Measurements from ENCODE around the gene NAGPA. TPM values are rescaled to one million over a fixed set of nuclear protein-coding genes. Genes with fewer than 3 reads are reported as not detected.

The NAGPA gene
- total RNA-seq, 1 donor from 2014 or later = 18.0 TPM

- no peaks in the 10 kb centered on the region for H3K27me3 Mint-ChIP-seq
- peak overlapping the region; percentile 96 for H3K4me3 Mint-ChIP-seq
- TF ChIP-seq, protein P1, sequence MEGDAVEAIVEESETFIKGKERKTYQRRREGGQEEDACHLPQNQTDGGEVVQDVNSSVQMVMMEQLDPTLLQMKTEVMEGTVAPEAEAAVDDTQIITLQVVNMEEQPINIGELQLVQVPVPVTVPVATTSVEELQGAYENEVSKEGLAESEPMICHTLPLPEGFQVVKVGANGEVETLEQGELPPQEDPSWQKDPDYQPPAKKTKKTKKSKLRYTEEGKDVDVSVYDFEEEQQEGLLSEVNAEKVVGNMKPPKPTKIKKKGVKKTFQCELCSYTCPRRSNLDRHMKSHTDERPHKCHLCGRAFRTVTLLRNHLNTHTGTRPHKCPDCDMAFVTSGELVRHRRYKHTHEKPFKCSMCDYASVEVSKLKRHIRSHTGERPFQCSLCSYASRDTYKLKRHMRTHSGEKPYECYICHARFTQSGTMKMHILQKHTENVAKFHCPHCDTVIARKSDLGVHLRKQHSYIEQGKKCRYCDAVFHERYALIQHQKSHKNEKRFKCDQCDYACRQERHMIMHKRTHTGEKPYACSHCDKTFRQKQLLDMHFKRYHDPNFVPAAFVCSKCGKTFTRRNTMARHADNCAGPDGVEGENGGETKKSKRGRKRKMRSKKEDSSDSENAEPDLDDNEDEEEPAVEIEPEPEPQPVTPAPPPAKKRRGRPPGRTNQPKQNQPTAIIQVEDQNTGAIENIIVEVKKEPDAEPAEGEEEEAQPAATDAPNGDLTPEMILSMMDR (conservative IDR thresholded peaks at IDR 0.05) = no peak
- H3K36me3 Mint-ChIP-seq = peaks cover 4% of the 10 kb centered on the region
- no peak for DNase-seq (ENCODE audit: extremely low spot score, unreplicated experiment)
- H3K4me1 Mint-ChIP-seq (ENCODE audit: unreplicated experiment) = peaks cover 9% of the 10 kb centered on the region
- H3K9me3 Mint-ChIP-seq = no peaks in the 10 kb centered on the region
- H3K27ac Mint-ChIP-seq = no peak overlapping the region
These were observed 39.5 kb upstream of the NAGPA start for GRCh38 chr16:5073279-5073629.

GRCh38 chr16:5072334-5073278 lies 38.9 kb upstream of the NAGPA start:
- Mint-ChIP-seq H3K36me3 (peaks cover 4% of the 10 kb centered on the region), H3K4me1 (ENCODE audit: unreplicated experiment) (peaks cover 9% of the 10 kb centered on the region), H3K27me3 (peaks cover 5% of the 10 kb centered on the region), H3K27ac (peak overlapping the region; percentile 88), H3K9me3 (no peaks in the 10 kb centered on the region), H3K4me3 (peak overlapping the region; percentile 96)
- TF ChIP-seq, protein P1 (conservative IDR thresholded peaks at IDR 0.05) = no peak
- no peak for DNase-seq (ENCODE audit: extremely low spot score, unreplicated experiment)

GRCh38 chr16:5071681-5072333 lies 38.1 kb upstream of the NAGPA start, which contains the start of gene ALG1:
Gene ALG1 (plus strand): TSS chr16:5071843. CDS start chr16:5071850, 7 bp downstream.
- TF ChIP-seq, protein P1 (conservative IDR thresholded peaks at IDR 0.05) = no peak
- Mint-ChIP-seq H3K4me3 (peak within 1 kb of the TSS; percentile 96), H3K36me3 (peaks cover 4% of the 10 kb centered on the region), H3K4me1 (ENCODE audit: unreplicated experiment) (peaks cover 9% of the 10 kb centered on the region), H3K27ac (peak within 1 kb of the TSS; percentile 88), H3K27me3 (peaks cover 12% of the 10 kb centered on the region), H3K9me3 (no peaks in the 10 kb centered on the region)
- peak; percentile 92 for DNase-seq (ENCODE audit: extremely low spot score, unreplicated experiment)

- H3K27ac Mint-ChIP-seq = peak overlapping the region; percentile 88
These were observed 37.6 kb upstream of the NAGPA start for GRCh38 chr16:5071341-5071680.

GRCh38 chr16:5070431-5071186 lies 36.9 kb upstream of the NAGPA start:
- H3K9me3 Mint-ChIP-seq = no peaks in the 10 kb centered on the region
- TF ChIP-seq, protein P1 (conservative IDR thresholded peaks at IDR 0.05) = no peak
- H3K27ac Mint-ChIP-seq = no peak overlapping the region
- H3K27me3 Mint-ChIP-seq = peaks cover 12% of the 10 kb centered on the region
- peaks cover 9% of the 10 kb centered on the region for H3K4me1 Mint-ChIP-seq (ENCODE audit: unreplicated experiment)
- H3K4me3 Mint-ChIP-seq = peak overlapping the region; percentile 96
- peaks cover 4% of the 10 kb centered on the region for H3K36me3 Mint-ChIP-seq
- DNase-seq (ENCODE audit: extremely low spot score, unreplicated experiment) = no peak

More at GRCh38 chr16:5071341-5071680, 37.6 kb upstream of the NAGPA start:
- H3K4me3 Mint-ChIP-seq = peak overlapping the region; percentile 96
- peaks cover 4% of the 10 kb centered on the region for H3K36me3 Mint-ChIP-seq
- H3K4me1 Mint-ChIP-seq (ENCODE audit: unreplicated experiment) = peaks cover 9% of the 10 kb centered on the region
- TF ChIP-seq, protein P1 (conservative IDR thresholded peaks at IDR 0.05) = no peak
- H3K9me3 Mint-ChIP-seq = no peaks in the 10 kb centered on the region
- H3K27me3 Mint-ChIP-seq = peaks cover 12% of the 10 kb centered on the region
- no peak for DNase-seq (ENCODE audit: extremely low spot score, unreplicated experiment)
